HCT116 (cell line): Measurements from ENCODE around the gene NR1H3. TPM values are rescaled to one million over a fixed set of nuclear protein-coding genes. Genes with fewer than 3 reads are reported as not detected.

Source experiments
- ATAC-seq: fragments of 200-7000 bp; cut with Tn5 transposase; 2 replicates; pipeline ENCODE4 v1.9.1; 2020; ENCODE audit warnings: mild to moderate bottlenecking, moderate library complexity
- BruUV-seq: library from RNA; stranded (reverse); fragments of 400-500 nt; replicated peaks from 2 replicates; lab custom pipeline; 2021; lab: Mats Ljungman, UMichigan
- CTCF ChIA-PET: fragments of 300-600 bp; sonication (Branson Sonifier 250); formaldehyde crosslinking; loops from one replicate; lab custom pipeline; 2021; ENCODE audit warnings: antibody characterized with exemption; lab: Charles Lee
- POLR2A ChIA-PET: fragments of 300-600, 350-600 bp; sonication (Branson Sonifier 250); formaldehyde crosslinking; loops from one replicate; lab custom pipeline; 2021; ENCODE audit warnings: antibody characterized with exemption; lab: Charles Lee
- RAD21 ChIA-PET, 2 experiments: fragments of 300-600 bp; sonication (Branson Sonifier 250); formaldehyde crosslinking; loops; one replicate each; lab custom pipeline; 2023; ENCODE audit warnings: low total read pairs in 2 of 2; ENCODE audit not compliant: uncharacterized antibody in 2 of 2, unreplicated experiment in 2 of 2, low non-redundant PET in 1 of 2; lab: Charles Lee
- DNase-seq: peaks from one replicate; pipeline ENCODE4 v3.0.0-alpha.2; 2010; ENCODE audit warnings: low read depth, low spot score
- H2AFZ ChIP-seq: fragments of 200-600 bp; shearing (Covaris generic), sonication (generic); 2 replicates; pipeline ENCODE4 v1.6.1; 2017; ENCODE audit warnings: low read depth, mixed run types, mixed read lengths, antibody characterized with exemption, low read length; ENCODE audit not compliant: poor library complexity, severe bottlenecking
- H3K27ac ChIP-seq: 2 replicates; pipeline ENCODE4 v1.5.1; 2012; ENCODE audit warnings: low read depth, low read length
- H3K27me3 ChIP-seq: fragments of 200-600 bp; sonication (generic); 2 replicates; pipeline ENCODE4 v1.6.1; 2016; ENCODE audit warnings: mixed run types, low read length, mixed read lengths; ENCODE audit not compliant: insufficient read depth
- H3K36me3 ChIP-seq, 2 experiments: fragments of 200-500 bp in 1 of 2; fragments of 200-600 bp in 1 of 2; sonication (Bioruptor generic) in 1 of 2; sonication (generic) in 1 of 2; 2 replicates each; pipeline versions ENCODE4 v1.5.1 to v1.6.1; 2014 to 2016; ENCODE audit warnings: low read length in 2 of 2, inconsistent platforms in 1 of 2, mixed read lengths in 1 of 2, mixed run types in 1 of 2; ENCODE audit not compliant: insufficient read depth in 2 of 2, control insufficient read depth in 1 of 2
- H3K4me1 ChIP-seq, 2 experiments: fragments of 200-600 bp in 1 of 2; sonication (generic) in 1 of 2; 2 replicates each; pipeline versions ENCODE4 v1.5.1 to v1.6.1; 2012 to 2017; ENCODE audit warnings: low read length in 2 of 2, inconsistent platforms in 1 of 2, mild to moderate bottlenecking in 1 of 2, mixed read lengths in 1 of 2, mixed run types in 1 of 2, moderate library complexity in 1 of 2; ENCODE audit not compliant: insufficient read depth in 2 of 2, control insufficient read depth in 1 of 2
- H3K4me2 ChIP-seq: fragments of 200-600 bp; sonication (generic); 2 replicates; pipeline ENCODE4 v1.6.1; 2017; ENCODE audit warnings: mixed run types, low read length, mixed read lengths
- H3K4me3 ChIP-seq, 2 experiments: fragments of 200-600 bp in 1 of 2; sonication (generic) in 1 of 2; replicated peaks in 1 of 2; 2 replicates each; pipeline ENCODE4 v1.5.1; 2011 to 2016; ENCODE audit warnings: low read length in 2 of 2, control low read depth in 1 of 2, low read depth in 1 of 2, mild to moderate bottlenecking in 1 of 2, mixed read lengths in 1 of 2, mixed run types in 1 of 2
- H3K79me2 ChIP-seq: fragments of 200-600 bp; sonication (generic); 2 replicates; pipeline ENCODE4 v1.6.1; 2017; ENCODE audit warnings: mild to moderate bottlenecking, mixed run types, low read length, moderate library complexity, mixed read lengths; ENCODE audit not compliant: insufficient read depth
- H3K9ac ChIP-seq: fragments of 200-600 bp; sonication (generic); 2 replicates; pipeline ENCODE4 v1.6.1; 2016; ENCODE audit warnings: low read length, mixed read lengths
- H3K9me2 ChIP-seq: fragments of 200-600 bp; sonication (generic), shearing (Covaris generic); 2 replicates; pipeline ENCODE4 v1.6.1; 2017; ENCODE audit warnings: mixed run types, mild to moderate bottlenecking, moderate library complexity; ENCODE audit not compliant: insufficient read depth
- H3K9me3 ChIP-seq, 2 experiments: fragments of 200-500 bp in 1 of 2; fragments of 200-600 bp in 1 of 2; sonication (Bioruptor generic) in 1 of 2; sonication (generic) in 1 of 2; 2 replicates each; pipeline ENCODE4 v1.6.1; 2014 to 2017; ENCODE audit warnings: low read length in 2 of 2, mixed read lengths in 2 of 2, inconsistent platforms in 1 of 2, low read depth in 1 of 2, mild to moderate bottlenecking in 1 of 2, mixed run types in 1 of 2, moderate library complexity in 1 of 2; ENCODE audit not compliant: control insufficient read depth in 1 of 2, insufficient read depth in 1 of 2
- H4K20me1 ChIP-seq: fragments of 200-600 bp; sonication (generic), shearing (Covaris generic); 2 replicates; pipeline ENCODE4 v1.6.1; 2017; ENCODE audit warnings: mixed run types, mild to moderate bottlenecking, moderate library complexity; ENCODE audit not compliant: insufficient read depth
- ATF3 ChIP-seq: IDR thresholded peaks from 2 replicates; pipeline ENCODE4 v1.6.1; 2012
- CBX3 ChIP-seq: IDR thresholded peaks from 2 replicates; pipeline ENCODE4 v1.6.1; 2012; ENCODE audit warnings: low read depth
- CEBPB ChIP-seq: IDR thresholded peaks from 2 replicates; pipeline ENCODE4 v1.6.1; 2012; ENCODE audit warnings: low read depth
- CTCF ChIP-seq, 3 experiments: fragments of 200-600 bp in 1 of 3; sonication (generic) in 1 of 3; IDR thresholded peaks in 2 of 3; conservative IDR thresholded peaks in 1 of 3; 2 replicates each; pipeline ENCODE4 v1.5.1; 2012 to 2017; ENCODE audit warnings: low read depth in 2 of 3, low read length in 2 of 3, antibody characterized with exemption in 1 of 3, borderline replicate concordance in 1 of 3, control low read depth in 1 of 3, mild to moderate bottlenecking in 1 of 3, mixed read lengths in 1 of 3, mixed run types in 1 of 3, moderate library complexity in 1 of 3; ENCODE audit not compliant: insufficient read depth in 1 of 3
- ELF1 ChIP-seq: IDR thresholded peaks from 2 replicates; pipeline ENCODE4 v1.6.1; 2012; ENCODE audit warnings: low read depth, borderline replicate concordance
- EZH2 ChIP-seq: fragments of 200-600 bp; sonication (generic); IDR thresholded peaks from 2 replicates; pipeline ENCODE4 v1.6.1; 2017; ENCODE audit warnings: antibody characterized with exemption, mixed run types
- EZH2phosphoT487 ChIP-seq: fragments of 200-600 bp; IDR thresholded peaks from 2 replicates; pipeline ENCODE4 v1.6.1; 2018; ENCODE audit warnings: antibody characterized with exemption, borderline replicate concordance
- JUND ChIP-seq: IDR thresholded peaks from 2 replicates; pipeline ENCODE4 v1.6.1; 2012
- MAX ChIP-seq: IDR thresholded peaks from 2 replicates; pipeline ENCODE4 v1.6.1; 2012
- POLR2A ChIP-seq: IDR thresholded peaks from 2 replicates; pipeline ENCODE4 v1.7.0; 2011; ENCODE audit warnings: borderline replicate concordance; ENCODE audit not compliant: insufficient read depth, insufficient read length; ENCODE audit errors: extremely low read depth
- POLR2AphosphoS5 ChIP-seq: IDR thresholded peaks from 2 replicates; pipeline ENCODE4 v1.6.1; 2011; ENCODE audit warnings: mild to moderate bottlenecking, low read depth, low read length, moderate library complexity
- RAD21 ChIP-seq: IDR thresholded peaks from 2 replicates; pipeline ENCODE4 v1.6.1; 2012; ENCODE audit warnings: low read depth, mild to moderate bottlenecking
- SIN3A ChIP-seq: IDR thresholded peaks from 2 replicates; pipeline ENCODE4 v1.6.1; 2012; ENCODE audit warnings: low read depth
- SRF ChIP-seq: IDR thresholded peaks from 2 replicates; pipeline ENCODE4 v1.6.1; 2012; ENCODE audit warnings: low read depth
- TCF7L2 ChIP-seq: IDR thresholded peaks from 2 replicates; pipeline ENCODE4 v1.7.0; 2011; ENCODE audit warnings: borderline replicate concordance, inconsistent platforms; ENCODE audit not compliant: insufficient read depth, insufficient read length; ENCODE audit errors: extremely low read depth
- ZBTB33 ChIP-seq: IDR thresholded peaks from 2 replicates; pipeline ENCODE4 v1.6.1; 2011; ENCODE audit warnings: mild to moderate bottlenecking, low read length, moderate library complexity; ENCODE audit not compliant: insufficient replicate concordance; ENCODE audit errors: extremely low read depth
- ZFX ChIP-seq: fragments of 450-650 bp; IDR thresholded peaks from 2 replicates; pipeline ENCODE4 v1.6.1; 2017
- ZNF274 ChIP-seq: fragments of 200-500 bp; sonication (Bioruptor generic); IDR thresholded peaks from 2 replicates; pipeline ENCODE4 v1.6.1; 2014; ENCODE audit warnings: mild to moderate bottlenecking, low read depth, low read length, inconsistent platforms
- intact Hi-C: fragments of 100-400 bp; cut with micrococcal nuclease; formaldehyde crosslinking; loops from 2 replicates; pipeline ENCODE4 v1.10.0; 2022
- total RNA-seq: library from RNA; stranded (reverse); gene quantifications from one replicate; pipeline ENCODE4 v1.2.1, GENCODE V29; 2021; ENCODE audit not compliant: unreplicated experiment

Gene NR1H3
- total RNA-seq, 1 experiment from 2014 or later = 23.5 TPM

- TF ChIP-seq ATF3 = no peak
- TF ChIP-seq MAX = no peak
- TF ChIP-seq SRF = no peak
- no peak for TF ChIP-seq EZH2phosphoT487
- no peak for TF ChIP-seq ELF1
Observed at GRCh38 chr11:47308050-47308823, 50.4 kb downstream of the NR1H3 start (continued).

GRCh38 chr11:47314992-47315391, 57.2 kb downstream of the NR1H3 start:
- intact Hi-C loops = no loop called here
- H4K20me1 ChIP-seq = no peaks in the 10 kb centered on the region
- peaks cover 15 to 34% of the 10 kb centered on the region in 2 experiments; a peak in 3 of 4 replicates for H3K36me3 ChIP-seq
- H3K27me3 ChIP-seq = no peaks in the 10 kb centered on the region
- CTCF ChIA-PET = no interaction called here
- H3K79me2 ChIP-seq = no peaks in the 10 kb centered on the region
- H3K4me1 ChIP-seq = no peaks in the 10 kb centered on the region
- ATAC-seq = no peak
- no peak overlapping the region for H3K4me2 ChIP-seq
- no peak overlapping the region for H3K27ac ChIP-seq
- no peak overlapping the region for H2AFZ ChIP-seq
- no peak overlapping the region for H3K9ac ChIP-seq
- BruUV-seq = no TSS peak
- no peaks in the 10 kb centered on the region for H3K9me2 ChIP-seq
- RAD21 ChIA-PET = no interaction called here
- no peak overlapping the region for H3K4me3 ChIP-seq
- no peaks in the 10 kb centered on the region for H3K9me3 ChIP-seq
- DNase-seq = no peak
- POLR2A ChIA-PET = no interaction called here
- TF ChIP-seq CEBPB (no peak), POLR2A (no peak), POLR2AphosphoS5 (no peak), SRF (no peak), SIN3A (no peak), CTCF (IDR thresholded peaks at IDR 0.05 in 2 of 3, conservative IDR thresholded peaks at IDR 0.05 in 1 of 3; ENCODE audit: borderline replicate concordance in 1 of 3, insufficient read depth in 1 of 3, low read depth in 2 of 3, low read length in 2 of 3) (no peak), ELF1 (no peak), EZH2phosphoT487 (no peak), ZNF274 (no peak), CBX3 (no peak), RAD21 (no peak), ZBTB33 (no peak), TCF7L2 (no peak), MAX (no peak), JUND (no peak), EZH2 (no peak), ZFX (no peak)
